GM19328 (cell line): Measurements from ENCODE around the gene RIMS3.
A peak's percentile ranks its signal among the peaks of the same experiment; 100 is the strongest.

ENCODE experiments used
- ATAC-seq: cut with Tn5 transposase; IDR thresholded peaks from one replicate; pipeline ENCODE4 v1.9.1; 2021; ENCODE audit warnings: mild to moderate bottlenecking, moderate library complexity; ENCODE audit not compliant: unreplicated experiment

Gene RIMS3

DNA sequence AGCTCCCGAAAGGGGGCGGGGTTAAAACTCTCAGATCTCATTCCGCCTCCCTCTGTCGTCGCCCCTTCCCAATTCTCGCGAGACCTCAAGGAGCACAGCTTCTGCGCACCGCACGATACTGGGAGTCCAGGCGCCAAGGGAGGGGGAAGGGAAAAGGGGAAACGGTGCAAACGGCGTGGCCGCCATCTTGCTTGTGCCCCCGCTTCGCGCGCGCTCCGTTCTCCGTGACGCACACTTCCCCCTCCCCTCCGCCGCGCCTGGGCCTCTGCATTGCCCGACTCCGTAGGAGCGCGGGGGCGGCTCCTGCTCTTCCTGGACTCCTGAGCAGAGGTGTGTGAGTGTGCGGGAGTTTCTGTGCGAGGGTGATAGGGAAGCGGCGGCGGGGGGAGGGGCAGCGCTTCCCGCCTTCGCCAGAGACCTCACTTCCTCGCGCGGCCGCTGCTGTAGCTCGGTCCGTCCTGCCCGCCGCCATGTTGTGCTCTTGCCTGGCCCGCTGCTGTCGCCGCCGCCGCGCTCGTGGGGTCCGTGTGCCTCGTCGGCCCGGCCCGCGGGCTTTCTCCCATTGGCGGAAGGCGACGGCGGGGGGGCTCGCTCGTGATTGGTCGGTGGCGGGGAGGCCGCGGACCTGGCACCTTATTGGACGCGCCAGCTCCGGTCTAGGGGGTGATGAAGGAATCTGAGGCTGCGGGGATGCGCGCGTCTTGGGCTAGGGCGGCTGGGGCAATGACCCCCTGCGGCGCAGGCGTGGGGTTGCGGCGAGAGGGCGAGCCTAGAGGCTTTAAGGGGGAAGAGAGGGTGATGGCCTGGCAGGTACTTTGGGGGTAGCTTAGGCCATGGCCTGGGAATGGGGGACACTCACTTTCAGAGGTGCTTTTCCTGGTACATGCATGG is 26.3 kb upstream of the RIMS3 start, which contains the start of gene NFYC:
NFYC (plus strand) TSS at position 167 of the 891 bp plus-strand sequence. CDS start 47,140 bp downstream, outside the sequence.
- ATAC-seq: peak; percentile 82

GRCh38 chr1:40690771-40691537 is 25.5 kb upstream of the RIMS3 start:
- ATAC-seq: no peak

DNA sequence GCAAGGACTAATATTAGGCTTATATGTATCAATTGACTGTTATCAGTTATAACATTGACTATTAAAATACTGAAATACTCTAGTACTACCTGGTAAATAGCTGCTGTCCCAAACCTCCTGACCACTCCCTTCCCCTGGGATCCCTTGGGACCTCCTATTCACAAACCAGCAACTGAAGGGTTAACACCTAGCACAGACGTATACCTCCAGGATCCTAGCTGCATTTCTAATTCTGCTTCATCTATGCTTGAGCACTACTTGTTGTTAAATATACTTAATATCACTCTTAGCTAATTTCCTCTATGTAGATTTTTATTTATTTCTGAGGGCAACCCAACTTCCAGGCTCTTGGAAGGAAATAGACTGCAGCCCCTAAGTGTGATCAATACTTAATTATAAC is 24.3 kb upstream of the RIMS3 start:
- ATAC-seq: no peak

- no peak for ATAC-seq
Measured at GRCh38 chr1:40687661-40688060, 22.2 kb upstream of the RIMS3 start.

DNA sequence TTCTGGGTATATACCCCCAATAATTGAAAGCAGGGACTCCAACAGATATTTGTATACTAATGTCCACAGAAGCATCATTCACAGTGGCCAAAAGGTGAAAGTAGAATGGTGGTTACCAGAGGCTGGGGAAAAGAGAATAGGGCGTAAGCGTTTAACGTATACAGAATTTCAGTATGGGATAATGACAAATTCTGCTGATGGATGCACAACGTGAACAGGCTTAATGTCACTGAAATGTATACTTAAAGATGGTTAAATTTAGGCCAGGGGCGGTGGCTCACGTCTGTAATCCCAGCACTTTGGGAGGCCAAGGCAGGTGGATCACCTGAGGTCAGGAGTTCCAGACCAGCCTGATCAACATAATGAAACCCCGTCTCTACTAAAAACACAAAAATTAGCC is 21.6 kb upstream of the RIMS3 start:
- no peak for ATAC-seq

DNA sequence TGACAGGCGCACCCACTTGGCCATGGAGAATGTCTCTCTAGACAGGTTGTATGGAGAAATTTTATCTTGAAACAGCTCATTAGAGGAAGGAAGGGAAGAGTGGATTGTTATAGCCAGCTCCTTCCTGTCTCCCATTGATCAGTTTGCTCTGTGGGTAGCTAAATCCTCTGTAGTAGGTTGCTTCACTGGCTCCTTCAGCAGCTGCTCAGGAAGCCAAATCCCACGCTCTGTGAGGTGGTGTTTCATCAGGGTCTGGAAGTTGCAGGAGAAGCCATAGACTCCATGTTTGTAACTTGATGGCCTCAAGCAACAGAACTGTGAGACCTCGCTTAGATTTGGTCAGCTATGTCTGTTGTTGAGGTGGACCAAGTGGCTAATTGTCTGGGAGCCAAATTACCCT is 19.2 kb upstream of the RIMS3 start:
- no peak for ATAC-seq

DNA sequence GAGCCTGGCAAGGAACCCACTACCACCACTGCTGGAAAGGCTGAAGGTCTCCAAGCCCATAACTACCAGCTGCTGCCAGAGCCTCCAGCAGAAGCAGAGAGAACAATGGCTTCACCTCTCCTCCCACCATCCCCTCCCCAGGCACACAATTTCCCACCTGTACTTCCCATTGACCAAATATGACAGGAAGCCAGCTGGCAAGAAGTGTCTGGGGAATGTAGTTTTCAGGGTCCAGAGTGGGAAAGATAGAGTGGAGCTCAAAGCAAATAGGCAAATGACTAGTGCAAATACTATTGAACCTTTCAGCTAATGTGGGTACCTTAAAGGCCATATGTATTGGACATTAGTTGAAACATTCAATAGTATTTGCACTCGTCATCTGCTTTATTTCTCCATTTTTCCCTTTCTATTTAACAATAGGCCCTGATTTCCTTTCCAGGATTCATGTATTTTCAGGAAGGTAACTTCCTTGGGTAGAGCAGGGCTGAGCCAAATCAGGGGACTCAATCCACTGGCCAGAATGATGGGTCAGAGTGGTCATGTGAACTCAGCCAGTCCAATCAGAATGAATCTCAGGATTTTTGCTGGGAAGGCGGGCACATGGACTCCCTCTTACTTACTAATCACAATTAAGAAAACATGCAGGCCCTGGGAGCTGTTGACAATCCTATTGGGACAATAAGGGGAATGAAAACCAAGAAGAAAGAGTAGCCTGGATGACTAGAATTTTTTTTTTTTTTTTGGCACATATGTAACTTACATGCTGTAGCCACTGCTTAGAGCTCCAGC is 13.9 kb upstream of the RIMS3 start:
- ATAC-seq: no peak

- no peak for ATAC-seq
Measured at GRCh38 chr1:40676501-40676900, 11.0 kb upstream of the RIMS3 start.

DNA sequence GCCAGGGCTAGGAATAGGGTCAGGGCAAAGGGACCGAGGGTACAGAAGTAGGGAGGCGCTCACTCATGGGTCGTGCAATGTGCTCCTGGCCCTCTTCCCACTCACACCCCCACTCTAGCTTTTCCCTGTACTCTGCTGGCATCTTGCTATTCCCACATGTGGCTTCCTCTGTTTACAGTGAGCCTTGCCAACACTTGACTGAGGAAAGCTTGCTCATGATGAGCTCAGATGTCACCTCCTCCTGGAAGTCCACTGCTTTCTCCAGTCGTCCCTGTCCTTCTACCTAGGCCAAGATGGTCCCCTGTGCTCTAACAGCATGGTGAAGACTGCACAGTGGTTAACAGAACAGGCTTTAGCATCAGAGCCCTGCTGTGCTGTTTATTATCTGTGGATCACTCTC is 8.0 kb upstream of the RIMS3 start:
- ATAC-seq: no peak

GRCh38 chr1:40668769-40669525 is 3.5 kb upstream of the RIMS3 start:
- peak; percentile 46 for ATAC-seq

DNA sequence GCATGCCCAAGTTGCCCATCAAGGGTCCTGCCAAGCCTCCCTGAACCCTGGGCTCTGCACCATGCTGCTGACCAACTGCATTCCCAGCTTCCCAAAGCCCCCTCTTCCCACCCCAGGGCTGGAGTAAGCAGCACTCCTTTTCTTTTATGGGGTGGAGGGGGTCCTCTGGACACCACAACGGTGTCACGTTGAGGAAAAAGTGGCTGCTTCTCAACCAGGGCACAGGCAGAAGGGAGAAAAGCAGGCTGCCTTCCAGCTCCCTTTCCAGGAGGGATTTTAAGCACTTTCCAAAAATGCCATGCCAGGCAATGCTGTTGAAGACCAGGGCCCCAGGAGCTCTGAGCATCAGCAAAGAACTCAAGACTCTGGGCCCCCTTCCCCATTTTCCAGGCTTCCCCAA is 691 bp downstream of the RIMS3 start:
- ATAC-seq: no peak

- ATAC-seq: no peak
Measured at GRCh38 chr1:40664167-40664537, 1.3 kb downstream of the RIMS3 start.

DNA sequence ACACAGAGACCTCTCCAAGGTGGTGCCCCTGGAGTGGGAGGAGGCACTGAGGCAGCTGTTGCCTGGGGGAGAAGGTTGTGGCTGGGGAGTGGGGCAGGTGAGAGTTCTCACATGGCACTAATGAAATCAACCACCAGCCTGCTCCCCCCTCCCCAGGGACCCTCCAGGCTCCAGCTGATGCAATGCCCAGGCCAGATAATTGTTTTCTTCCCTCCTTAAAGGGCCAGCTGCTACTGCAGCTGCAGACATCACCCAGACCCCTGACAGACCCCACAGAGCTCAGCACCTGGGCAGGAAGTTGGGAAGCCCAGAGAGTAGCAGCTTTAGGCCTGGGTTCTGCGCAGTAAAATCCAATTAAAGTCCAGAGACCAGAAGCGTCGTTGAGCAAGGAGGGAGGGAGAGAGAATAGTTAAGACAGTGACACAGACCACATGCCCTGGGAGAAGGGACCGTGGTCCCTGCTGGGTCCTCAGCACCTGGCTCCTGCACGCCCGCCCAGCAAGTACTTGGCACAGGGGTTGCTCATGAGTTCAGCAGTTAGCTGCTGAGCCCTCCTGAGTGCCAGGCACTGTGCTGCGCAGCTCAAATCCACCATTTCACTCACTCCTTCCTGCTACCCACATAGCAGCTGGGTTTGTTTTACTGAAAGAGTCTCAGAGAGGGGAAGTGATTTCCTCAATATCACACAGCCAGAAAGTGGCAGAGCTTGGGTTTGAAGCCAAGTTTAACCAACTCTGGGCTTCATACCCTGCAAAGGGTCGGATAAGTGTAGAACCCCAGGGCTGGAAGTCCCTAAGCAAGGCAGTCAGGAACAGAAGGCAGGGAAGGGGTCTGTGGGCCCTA is 1.9 kb downstream of the RIMS3 start:
- no peak for ATAC-seq

DNA sequence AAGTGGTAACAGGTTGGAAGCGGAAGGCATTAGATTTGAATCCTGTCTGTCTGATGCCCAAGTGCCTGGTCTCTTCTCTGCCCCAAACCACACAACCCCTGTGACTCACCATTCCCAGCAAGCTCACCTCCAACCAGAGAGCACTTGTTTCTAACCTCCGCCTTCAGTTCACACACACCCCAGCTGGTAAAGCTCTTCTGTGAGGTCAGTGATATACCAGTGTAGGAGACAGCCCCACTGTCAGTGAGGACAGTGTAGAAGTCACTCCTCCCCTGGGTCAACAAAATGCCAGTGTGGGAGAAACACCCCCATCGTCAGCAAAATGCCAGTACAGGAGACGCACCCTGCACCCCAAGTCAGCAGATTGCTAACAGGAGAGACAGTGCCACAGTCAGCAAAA is 2.6 kb downstream of the RIMS3 start:
- no peak for ATAC-seq

DNA sequence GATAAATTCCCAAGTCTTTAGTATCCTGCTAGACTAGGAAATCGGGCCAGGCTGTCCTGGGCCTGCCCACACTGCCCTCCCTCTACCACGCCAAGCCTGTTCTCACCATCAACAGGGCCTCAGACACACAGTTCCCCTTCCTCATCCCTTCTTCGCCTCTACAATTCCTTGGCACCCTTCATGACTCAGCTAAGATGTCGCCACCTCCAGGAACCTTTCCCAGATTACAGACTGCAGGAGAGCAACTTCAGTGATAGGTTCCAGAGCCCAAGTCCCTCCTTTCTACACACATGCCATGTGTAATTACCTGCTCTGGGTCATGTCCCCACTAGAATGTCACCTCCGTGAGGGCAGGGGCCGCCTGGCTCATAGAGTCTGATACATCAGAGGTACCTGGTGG is 3.3 kb downstream of the RIMS3 start:
- ATAC-seq: no peak

DNA sequence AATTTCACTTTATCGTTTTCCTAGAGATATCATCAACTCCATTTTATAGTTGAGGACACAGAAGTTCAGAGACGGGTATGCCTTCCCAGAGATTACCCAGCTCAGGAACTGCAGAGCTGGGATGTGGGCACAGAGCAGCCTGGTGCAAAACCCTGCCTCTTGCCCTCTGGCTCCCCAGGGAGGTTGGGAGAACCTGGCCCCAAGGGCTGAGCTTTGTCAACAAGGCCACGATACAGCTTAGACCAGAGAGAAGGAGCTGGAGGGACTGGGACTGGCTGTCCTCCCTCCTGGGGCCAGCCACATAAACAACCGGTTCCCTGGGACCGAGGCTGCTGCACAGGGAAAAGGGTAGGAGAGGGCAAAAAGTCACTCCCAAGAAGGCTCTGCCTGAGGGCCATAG is 3.8 kb downstream of the RIMS3 start:
- no peak for ATAC-seq

DNA sequence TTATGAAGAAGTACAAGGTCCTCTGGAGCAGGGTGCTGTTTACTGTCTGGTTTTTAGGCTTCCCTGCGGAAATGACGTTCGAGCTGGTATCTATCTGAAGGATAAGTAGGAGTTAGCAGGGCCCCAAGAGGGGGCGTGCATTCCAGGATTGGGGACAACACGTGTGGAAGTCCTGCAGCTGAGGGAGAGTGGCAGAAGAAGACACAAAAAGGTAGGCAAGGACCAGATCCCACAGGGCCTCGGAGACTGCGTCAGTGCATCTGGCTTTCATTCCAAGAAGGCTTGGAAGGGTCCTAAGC is 5.9 kb downstream of the RIMS3 start:
- ATAC-seq: no peak

GRCh38 chr1:40658751-40659648 is 6.5 kb downstream of the RIMS3 start:
- ATAC-seq: no peak

- no peak for ATAC-seq
Measured at GRCh38 chr1:40657046-40657445, 8.4 kb downstream of the RIMS3 start.
